Activated CD4-positive, alpha-beta memory T cell treated with anti-CD3 and anti-CD28 coated beads, Interleukin-2, amount 10 ng/mL, durations not matched to agents 7 days and 5 days (primary cell): Measurements from ENCODE around the gene TUBA4B. TPM values are rescaled to one million over a fixed set of nuclear protein-coding genes. Genes with fewer than 3 reads are reported as not detected.

Experiments used
- CTCF ChIA-PET: fragments of 350-600 bp; sonication (Branson Sonifier 250); formaldehyde crosslinking; loops from one replicate; lab custom pipeline; 2021; ENCODE audit warnings: antibody characterized with exemption, inconsistent platforms; lab: Charles Lee
- POLR2A ChIA-PET: fragments of 350-600 bp; sonication (Branson Sonifier 250); formaldehyde crosslinking; loops from one replicate; lab custom pipeline; 2021; ENCODE audit warnings: antibody characterized with exemption; lab: Charles Lee
- DNase-seq: peaks from one replicate; pipeline ENCODE4 v3.0.0-alpha.2; 2020
- H3K27ac Mint-ChIP-seq: one replicate; pipeline ENCODE4 v1.8.0; 2021; ENCODE audit warnings: mild to moderate bottlenecking, mixed read lengths
- H3K27me3 Mint-ChIP-seq: one replicate; pipeline ENCODE4 v1.8.0; 2021; ENCODE audit warnings: mixed read lengths
- H3K36me3 Mint-ChIP-seq: one replicate; pipeline ENCODE4 v1.8.0; 2021; ENCODE audit warnings: low read depth, mixed read lengths
- H3K4me1 Mint-ChIP-seq: one replicate; pipeline ENCODE4 v1.8.0; 2021; ENCODE audit warnings: mixed read lengths
- H3K4me3 Mint-ChIP-seq: one replicate; pipeline ENCODE4 v1.8.0; 2021; ENCODE audit warnings: mild to moderate bottlenecking, mixed read lengths
- H3K9me3 Mint-ChIP-seq: one replicate; pipeline ENCODE4 v1.8.0; 2021; ENCODE audit warnings: mixed read lengths
- total RNA-seq, 2 experiments: library from RNA; stranded (reverse); gene quantifications; one replicate each; pipeline ENCODE4 v1.2.3, GENCODE V29; 2021

Gene TUBA4B
- total RNA-seq, 2 experiments from 2014 or later, result not detected

DNA sequence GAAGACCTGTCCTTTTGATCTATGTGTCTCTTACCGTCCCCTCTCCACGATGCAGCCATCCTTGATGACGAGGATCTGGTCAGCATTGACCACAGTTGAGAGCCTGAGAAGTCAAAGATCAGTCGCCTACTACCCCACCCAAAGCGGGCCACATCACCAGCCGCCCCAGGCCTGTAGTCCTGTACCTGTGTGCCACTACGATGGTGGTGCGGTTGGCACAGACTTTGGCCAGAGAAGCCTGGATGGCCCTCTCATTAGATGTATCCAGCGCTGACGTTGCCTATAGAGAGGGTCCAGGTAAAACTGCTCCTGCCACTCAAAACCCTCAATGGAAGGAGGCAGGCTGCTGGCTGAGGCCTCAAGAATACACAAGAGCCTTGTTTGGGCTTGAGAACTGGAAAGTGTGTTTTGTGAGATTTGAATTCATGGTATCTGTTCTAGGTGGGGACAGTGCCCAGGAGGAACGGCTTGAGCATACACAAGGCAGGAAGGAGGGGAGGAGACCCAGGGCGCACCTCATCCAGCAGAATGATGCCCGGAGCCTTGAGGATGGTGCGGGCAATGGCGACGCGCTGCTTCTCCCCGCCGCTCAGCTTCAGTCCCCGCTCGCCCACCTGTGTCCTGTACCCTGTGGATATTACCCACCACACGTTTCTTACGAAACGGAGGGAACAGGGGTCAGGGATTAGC lies 42.7 kb upstream of the TUBA4B start:
- peaks cover 64% of the 10 kb centered on the region for H3K4me1 Mint-ChIP-seq
- peaks cover 45% of the 10 kb centered on the region for H3K36me3 Mint-ChIP-seq
- no peaks in the 10 kb centered on the region for H3K9me3 Mint-ChIP-seq
- H3K27ac Mint-ChIP-seq, result peak overlapping the region; percentile 88
- no peak overlapping the region for H3K4me3 Mint-ChIP-seq
- H3K27me3 Mint-ChIP-seq, result no peaks in the 10 kb centered on the region
- no peak for DNase-seq
- ChIA-PET CTCF (interaction anchor here (1.4 to 1.9 kb wide), 2 partner anchors 37 to 40 kb away, joined by 3 to 10 read pairs; partner anchors contain the start of gene SLC23A3), POLR2A (interaction anchor here (1.0 to 5.0 kb wide), 6 partner anchors 8 to 45 kb away, joined by 3 to 160 read pairs (median 12); partner anchors contain the start of genes ABCB6, ANKZF1, ATG9A and CNPPD1)

DNA sequence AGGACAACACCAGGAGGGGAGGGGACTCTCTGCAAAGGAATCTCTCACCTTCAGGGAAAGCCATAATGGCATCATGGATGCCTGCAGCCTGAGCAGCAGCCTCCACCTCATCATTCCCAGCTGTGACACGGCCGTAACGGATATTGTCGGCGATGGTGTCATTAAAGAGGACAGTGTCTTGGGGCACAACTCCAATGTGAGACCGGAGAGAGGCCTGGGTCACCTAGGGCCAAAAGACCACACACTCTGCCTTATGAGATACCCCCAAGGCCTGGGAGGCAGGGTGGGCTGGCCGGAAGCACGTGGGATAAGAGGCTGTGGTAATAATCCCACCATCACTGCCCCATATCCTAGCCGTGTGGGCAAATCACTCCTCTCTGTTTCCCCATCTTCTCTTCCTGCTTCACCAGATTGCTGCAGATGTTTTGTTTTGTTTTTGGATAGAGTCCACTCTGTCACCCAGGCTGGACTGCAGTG lies 42.1 kb upstream of the TUBA4B start:
- peaks cover 45% of the 10 kb centered on the region for H3K36me3 Mint-ChIP-seq
- H3K27ac Mint-ChIP-seq, result peak overlapping the region; percentile 88
- CTCF ChIA-PET, result interaction anchor here (0.7 to 2.9 kb wide), 17 partner anchors 8 to 542 kb away, joined by 3 to 44 read pairs (median 5); partner anchors contain the start of genes CNPPD1, NHEJ1, SLC23A3 and TUBA4A
- POLR2A ChIA-PET, result interaction anchor here (0.6 to 3.4 kb wide), 9 partner anchors 17 to 51 kb away, joined by 3 to 17 read pairs (median 4); partner anchors contain the start of genes ANKZF1, ATG9A, CNPPD1 and NHEJ1
- peaks cover 62% of the 10 kb centered on the region for H3K4me1 Mint-ChIP-seq
- DNase-seq, result no peak
- H3K4me3 Mint-ChIP-seq, result no peak overlapping the region
- H3K9me3 Mint-ChIP-seq, result no peaks in the 10 kb centered on the region
- no peaks in the 10 kb centered on the region for H3K27me3 Mint-ChIP-seq

DNA sequence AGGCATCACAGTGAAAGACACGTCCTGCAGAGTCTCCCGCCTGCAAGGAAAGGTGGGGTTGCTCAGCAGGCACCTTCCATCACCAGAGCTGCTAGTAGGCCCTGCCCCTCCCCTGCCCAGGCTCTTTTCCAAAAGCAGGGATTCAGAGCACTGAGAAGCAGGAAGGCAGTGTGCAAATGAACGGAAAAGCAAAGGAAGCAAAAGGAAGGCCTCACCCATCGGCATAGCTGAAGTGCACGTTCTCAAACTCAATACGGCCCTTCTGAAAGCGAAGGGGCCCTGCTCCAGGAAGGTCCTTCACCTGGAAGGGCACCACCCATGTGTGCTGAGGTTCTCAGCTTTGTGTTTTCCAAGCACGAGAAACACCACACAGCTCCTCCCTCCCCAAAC lies 40.0 kb upstream of the TUBA4B start:
- Mint-ChIP-seq H3K27me3 (no peaks in the 10 kb centered on the region), H3K9me3 (no peaks in the 10 kb centered on the region), H3K4me1 (peaks cover 67% of the 10 kb centered on the region), H3K4me3 (no peak overlapping the region), H3K27ac (no peak overlapping the region), H3K36me3 (peaks cover 57% of the 10 kb centered on the region)
- no peak for DNase-seq
- ChIA-PET CTCF (interaction anchor here (1.0 to 2.9 kb wide), 2 partner anchors 54 to 82 kb away, joined by 3 to 44 read pairs; partner anchors contain the start of gene NHEJ1), POLR2A (interaction anchor here (2.7 to 3.4 kb wide), 3 partner anchors 17 to 40 kb away, joined by 7 to 17 read pairs (median 17); partner anchors contain the start of genes ANKZF1, ATG9A, CNPPD1 and TUBA4A)

DNA sequence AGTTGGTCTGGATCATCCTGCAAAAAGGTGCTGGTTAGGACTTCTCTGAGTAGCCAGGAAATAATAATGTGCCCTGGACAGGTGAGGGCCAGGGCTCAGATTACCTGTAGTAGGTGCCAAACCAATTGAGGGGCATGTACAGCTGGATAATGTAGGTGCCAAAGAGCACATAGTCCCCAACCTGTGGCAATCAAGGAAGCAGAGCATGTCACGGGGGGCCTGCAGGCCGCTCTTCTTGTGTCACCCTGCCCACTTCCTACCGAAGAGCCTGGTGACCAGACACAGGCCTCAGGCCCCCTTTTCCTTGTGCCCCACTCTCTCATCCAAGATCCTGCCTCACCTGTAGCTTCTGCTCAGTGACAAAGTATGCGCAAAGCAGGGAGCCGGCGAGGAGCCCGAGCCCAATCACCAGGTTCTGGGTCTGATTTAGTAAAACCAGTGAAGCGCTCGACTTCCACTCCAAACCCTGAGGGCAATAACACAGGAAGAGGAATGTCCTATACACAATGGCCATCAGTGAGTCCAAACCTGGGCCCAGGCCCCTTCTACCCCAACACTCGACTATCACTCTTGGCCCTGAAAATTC lies 39.5 kb upstream of the TUBA4B start:
- peak overlapping the region; percentile 9 for H3K27ac Mint-ChIP-seq
- H3K4me3 Mint-ChIP-seq, result no peak overlapping the region
- H3K9me3 Mint-ChIP-seq, result no peaks in the 10 kb centered on the region
- no peak for DNase-seq
- H3K36me3 Mint-ChIP-seq, result peaks cover 52% of the 10 kb centered on the region
- peaks cover 63% of the 10 kb centered on the region for H3K4me1 Mint-ChIP-seq
- POLR2A ChIA-PET, result interaction anchor here (2.7 to 3.6 kb wide), 3 partner anchors 16 to 39 kb away, joined by 7 to 17 read pairs (median 17); partner anchors contain the start of genes ANKZF1, ATG9A, CNPPD1 and TUBA4A
- H3K27me3 Mint-ChIP-seq, result no peaks in the 10 kb centered on the region
- CTCF ChIA-PET, result interaction anchor here (2.9 kb wide), 1 partner anchor 55 kb away, joined by 44 read pairs; the partner anchor contains the start of gene NHEJ1

DNA sequence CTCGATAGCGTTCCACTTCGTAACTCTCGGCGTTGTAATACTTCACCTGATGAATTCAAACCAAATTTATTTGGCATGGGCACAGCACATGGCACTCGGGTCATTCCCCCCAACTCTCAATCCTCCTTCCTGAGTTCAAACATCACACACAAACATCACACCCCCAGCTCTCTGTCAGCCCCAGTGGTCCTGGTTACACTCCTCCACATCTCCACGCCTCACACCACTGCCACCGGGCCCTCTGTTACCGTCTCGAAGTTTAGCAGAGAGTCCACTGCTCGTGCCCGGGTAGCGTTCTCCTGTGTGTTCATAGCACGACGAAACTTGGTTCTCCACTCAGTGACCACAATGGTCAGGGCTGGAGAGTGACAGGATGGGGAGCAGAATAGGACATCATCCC lies 38.9 kb upstream of the TUBA4B start:
- Mint-ChIP-seq H3K4me3 (no peak overlapping the region), H3K36me3 (peaks cover 48% of the 10 kb centered on the region), H3K4me1 (peaks cover 61% of the 10 kb centered on the region), H3K27ac (peak overlapping the region; percentile 9), H3K9me3 (no peaks in the 10 kb centered on the region), H3K27me3 (no peaks in the 10 kb centered on the region)
- ChIA-PET POLR2A (interaction anchor here (3.4 to 3.6 kb wide), 2 partner anchors 37 to 39 kb away, joined by 17 read pairs; partner anchors contain the start of genes CNPPD1, TUBA4A and TUBA4B), CTCF (interaction anchor here (0.9 kb wide), 1 partner anchor 54 kb away, joined by 3 read pairs; no protein-coding TSS in a partner anchor)
- no peak for DNase-seq

DNA sequence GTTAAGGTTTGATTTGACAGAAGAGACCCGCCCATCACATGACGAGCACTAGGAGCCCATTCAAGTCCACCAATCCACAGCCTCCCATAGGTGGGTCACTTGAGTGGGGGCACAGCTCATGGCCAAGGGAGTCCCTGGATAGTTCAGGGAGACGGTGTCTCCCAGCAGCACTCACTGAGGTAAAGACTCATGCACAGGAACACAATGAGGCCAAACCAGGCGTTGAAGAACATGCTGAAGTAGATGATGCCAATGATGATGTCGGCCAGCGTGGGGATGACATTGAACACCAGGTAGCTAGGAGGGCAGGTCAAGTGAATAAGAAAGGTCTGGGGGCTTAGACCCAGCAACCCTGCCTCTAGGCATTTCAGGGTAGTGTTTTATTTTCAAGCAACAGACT lies 38.3 kb upstream of the TUBA4B start:
- no peaks in the 10 kb centered on the region for H3K9me3 Mint-ChIP-seq
- DNase-seq, result no peak
- no peak overlapping the region for H3K4me3 Mint-ChIP-seq
- no peak overlapping the region for H3K27ac Mint-ChIP-seq
- peaks cover 50% of the 10 kb centered on the region for H3K36me3 Mint-ChIP-seq
- ChIA-PET POLR2A (interaction anchor here (1.4 to 7.4 kb wide), 3 partner anchors 14 to 80 kb away, joined by 4 to 85 read pairs (median 17); partner anchors contain the start of genes ANKZF1, ATG9A and CNPPD1), CTCF (interaction anchor here (0.9 to 1.3 kb wide), 2 partner anchors 55 to 79 kb away, joined by 3 read pairs; no protein-coding TSS in a partner anchor)
- peaks cover 61% of the 10 kb centered on the region for H3K4me1 Mint-ChIP-seq
- no peaks in the 10 kb centered on the region for H3K27me3 Mint-ChIP-seq

DNA sequence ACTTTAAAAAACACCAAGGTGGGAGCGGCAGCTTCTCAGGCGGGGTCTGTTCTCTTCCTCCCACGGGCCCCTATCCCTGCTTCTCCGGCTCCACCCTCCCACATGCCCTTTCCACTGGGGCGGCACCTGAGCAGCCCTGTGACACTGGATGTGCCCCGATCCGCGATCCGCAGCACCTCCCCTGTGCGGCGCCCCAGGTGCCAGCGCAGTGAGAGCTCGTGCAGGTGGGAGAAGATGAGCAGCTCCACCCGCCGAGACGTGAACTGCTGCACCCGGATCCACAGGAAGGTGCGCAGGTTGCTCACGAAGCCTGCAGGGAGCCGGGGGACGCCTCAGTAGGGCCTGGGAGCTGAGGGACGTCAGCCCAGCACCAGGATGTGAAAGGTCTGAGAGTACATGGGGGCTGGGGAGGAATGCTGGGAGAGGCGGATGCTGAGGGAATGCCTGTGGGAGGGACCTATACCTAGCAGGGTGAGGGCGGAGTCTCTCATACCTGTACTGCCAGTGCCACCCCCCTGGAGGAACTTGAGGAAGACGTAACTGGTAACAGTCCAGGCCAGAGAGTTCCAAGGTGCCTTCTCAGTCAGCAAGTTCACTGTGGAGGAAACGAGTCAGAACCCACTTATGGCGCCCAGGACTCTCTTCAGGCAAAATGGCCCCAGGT lies 37.0 kb upstream of the TUBA4B start:
- peaks cover 49% of the 10 kb centered on the region for H3K4me1 Mint-ChIP-seq

DNA sequence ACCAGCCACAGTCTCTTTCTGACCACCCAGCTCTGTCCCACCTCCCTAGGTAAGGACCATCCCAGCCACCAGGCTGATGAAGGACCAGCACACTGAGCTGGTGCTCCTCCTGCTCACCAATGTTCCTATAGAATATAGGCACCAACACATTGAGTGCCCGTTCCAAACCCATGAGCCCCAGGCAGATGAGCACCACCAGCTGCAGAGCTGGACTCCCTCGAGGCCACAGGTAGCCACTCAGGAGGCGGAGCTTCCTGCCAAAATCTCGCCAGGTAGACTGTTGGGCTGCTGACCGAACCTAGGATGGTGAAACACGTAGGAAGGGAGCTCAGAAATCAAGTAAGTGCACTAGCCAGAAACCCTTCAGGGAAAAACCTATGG lies 36.5 kb upstream of the TUBA4B start:
- peak overlapping the region; percentile 26 for H3K27ac Mint-ChIP-seq

More for the DNA sequence above, 37.0 kb upstream of the TUBA4B start:
- DNase-seq, result no peak
- no peaks in the 10 kb centered on the region for H3K9me3 Mint-ChIP-seq
- peaks cover 57% of the 10 kb centered on the region for H3K36me3 Mint-ChIP-seq
- ChIA-PET CTCF (interaction anchor here (0.7 to 2.4 kb wide), 9 partner anchors 9 to 79 kb away, joined by 3 to 8 read pairs (median 3); partner anchors contain the start of gene ZFAND2B), POLR2A (interaction anchor here (1.0 to 7.4 kb wide), 9 partner anchors 8 to 79 kb away, joined by 3 to 85 read pairs (median 17); partner anchors contain the start of genes ANKZF1, ATG9A, CNPPD1 and GLB1L)
- H3K27me3 Mint-ChIP-seq, result no peaks in the 10 kb centered on the region
- H3K4me3 Mint-ChIP-seq, result no peak overlapping the region
- H3K27ac Mint-ChIP-seq, result no peak overlapping the region

DNA sequence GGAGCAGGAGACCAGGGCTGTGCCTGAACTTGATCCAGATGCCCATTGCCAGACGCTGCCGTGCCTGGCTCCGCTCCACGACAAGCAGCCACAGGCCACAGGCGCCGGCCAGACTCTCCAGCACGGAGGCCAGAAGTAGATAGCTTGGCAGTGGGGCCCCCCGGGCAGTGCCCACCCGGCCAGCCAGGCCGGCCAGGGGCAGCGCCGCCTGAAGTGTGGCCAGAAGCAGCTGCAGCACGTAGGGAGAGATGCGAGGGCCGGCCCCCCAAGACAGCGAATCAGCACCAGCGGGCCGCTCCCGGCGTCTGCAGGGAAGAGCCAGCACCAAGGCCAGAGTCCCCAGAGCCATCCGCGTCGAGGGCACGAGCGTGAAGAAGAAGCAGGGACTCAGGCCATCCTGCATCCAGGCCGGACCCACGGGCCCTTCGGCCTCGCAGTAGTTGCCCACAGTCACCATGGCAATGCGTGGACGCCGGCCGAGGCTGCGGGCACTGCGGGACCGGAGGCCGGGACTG lies 34.8 kb upstream of the TUBA4B start:
- Mint-ChIP-seq H3K4me3 (peak overlapping the region; percentile 85), H3K27ac (peak overlapping the region; percentile 82), H3K27me3 (no peaks in the 10 kb centered on the region), H3K36me3 (peaks cover 64% of the 10 kb centered on the region), H3K9me3 (no peaks in the 10 kb centered on the region), H3K4me1 (peaks cover 39% of the 10 kb centered on the region)
- CTCF ChIA-PET, result interaction anchor here (0.6 to 2.8 kb wide), 16 partner anchors 9 to 77 kb away, joined by 3 to 16 read pairs (median 4); partner anchors contain the start of genes ANKZF1, ATG9A, CNPPD1 and DNAJB2
- POLR2A ChIA-PET, result interaction anchor here (0.9 to 7.4 kb wide), 10 partner anchors 10 to 77 kb away, joined by 3 to 85 read pairs (median 24); partner anchors contain the start of genes ANKZF1, ATG9A, CNPPD1 and DNAJB2
- DNase-seq, result no peak

More for the DNA sequence above, 36.5 kb upstream of the TUBA4B start:
- POLR2A ChIA-PET, result interaction anchor here (1.0 to 7.4 kb wide), 9 partner anchors 9 to 79 kb away, joined by 3 to 85 read pairs (median 17); partner anchors contain the start of genes ANKZF1, ATG9A, CNPPD1 and GLB1L
- Mint-ChIP-seq H3K9me3 (no peaks in the 10 kb centered on the region), H3K36me3 (peaks cover 56% of the 10 kb centered on the region), H3K27me3 (no peaks in the 10 kb centered on the region), H3K4me1 (peaks cover 44% of the 10 kb centered on the region), H3K4me3 (peak overlapping the region; percentile 32)
- CTCF ChIA-PET, result interaction anchor here (0.7 to 2.4 kb wide), 9 partner anchors 10 to 79 kb away, joined by 3 to 8 read pairs (median 4); partner anchors contain the start of gene ZFAND2B
- DNase-seq, result no peak

DNA sequence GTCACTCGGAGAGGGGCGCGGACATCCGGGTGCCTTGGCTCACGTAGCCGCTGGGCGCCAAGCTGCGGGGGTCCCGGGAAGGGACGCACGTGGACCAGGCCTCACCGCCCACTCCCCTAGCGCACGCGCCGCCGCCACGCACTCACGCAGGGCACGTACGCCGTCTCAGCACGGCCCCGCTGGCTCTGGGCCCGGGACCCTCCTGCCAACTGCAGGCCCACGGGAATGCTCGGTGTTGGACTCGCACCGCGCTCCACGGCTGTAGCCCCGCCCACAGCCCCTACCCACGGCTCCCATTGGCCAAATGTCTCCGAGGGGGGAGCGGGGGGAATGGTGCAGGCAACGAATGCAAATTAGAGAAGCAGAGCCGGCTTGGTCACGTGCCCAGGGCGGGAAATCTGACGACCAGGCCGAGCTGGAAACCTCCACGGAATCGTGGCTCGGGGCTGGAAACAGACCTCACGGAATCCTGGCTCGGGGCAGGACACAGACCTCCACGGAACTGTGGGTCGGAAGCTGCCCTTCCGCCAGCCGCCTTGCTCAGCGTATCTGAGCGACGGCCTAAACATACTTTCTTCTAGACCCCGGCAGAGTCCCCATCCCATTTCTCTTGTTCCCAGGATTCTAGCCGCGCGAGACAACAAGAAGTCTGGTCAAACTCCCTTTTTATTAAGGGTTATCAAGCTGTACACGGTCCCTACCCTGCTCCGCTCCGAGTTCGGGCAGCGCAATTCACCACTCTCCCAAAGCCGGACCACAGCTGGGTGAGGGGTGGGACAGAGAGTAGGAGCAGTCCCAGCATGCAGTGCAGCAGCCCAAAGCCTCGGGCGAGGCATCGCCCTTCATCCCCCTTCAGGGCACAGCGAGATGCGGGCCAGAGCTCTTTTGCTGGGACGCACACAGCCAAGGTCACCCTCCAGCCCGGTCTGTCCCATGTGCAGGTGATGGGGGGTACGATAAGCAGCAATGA lies 34.0 kb upstream of the TUBA4B start, which contains the start of gene ABCB6:
Gene ABCB6, minus strand, starts transcription at position 227 of the 970 bp plus-strand sequence. CDS start 285 bp downstream, outside the sequence.
- Mint-ChIP-seq H3K27me3 (no peaks in the 10 kb centered on the region), H3K4me1 (peaks cover 38% of the 10 kb centered on the region), H3K9me3 (no peaks in the 10 kb centered on the region), H3K36me3 (peaks cover 64% of the 10 kb centered on the region), H3K27ac (peak within 1 kb of the TSS; percentile 82), H3K4me3 (peak within 1 kb of the TSS; percentile 85)
- ChIA-PET POLR2A (interaction anchor here (0.9 to 7.4 kb wide), 11 partner anchors 10 to 76 kb away, joined by 3 to 85 read pairs (median 22); partner anchors contain the start of genes ANKZF1, ATG9A, CNPPD1 and DNAJB2), CTCF (interaction anchor here (1.3 to 2.8 kb wide), 8 partner anchors 10 to 76 kb away, joined by 3 to 16 read pairs (median 8); partner anchors contain the start of genes CNPPD1, DNAJB2, GLB1L and NHEJ1)
- DNase-seq, result peak; percentile 88
